ENCODE results near the gene TMEM120B. TPM values are rescaled to one million over a fixed set of nuclear protein-coding genes. Genes with fewer than 3 reads are reported as not detected.

Gene TMEM120B
- total and polyA plus RNA-seq, 2 of the 4 experiments (the other 2 are of a cell fraction) = 10.6 to 18.4 TPM

DNA sequence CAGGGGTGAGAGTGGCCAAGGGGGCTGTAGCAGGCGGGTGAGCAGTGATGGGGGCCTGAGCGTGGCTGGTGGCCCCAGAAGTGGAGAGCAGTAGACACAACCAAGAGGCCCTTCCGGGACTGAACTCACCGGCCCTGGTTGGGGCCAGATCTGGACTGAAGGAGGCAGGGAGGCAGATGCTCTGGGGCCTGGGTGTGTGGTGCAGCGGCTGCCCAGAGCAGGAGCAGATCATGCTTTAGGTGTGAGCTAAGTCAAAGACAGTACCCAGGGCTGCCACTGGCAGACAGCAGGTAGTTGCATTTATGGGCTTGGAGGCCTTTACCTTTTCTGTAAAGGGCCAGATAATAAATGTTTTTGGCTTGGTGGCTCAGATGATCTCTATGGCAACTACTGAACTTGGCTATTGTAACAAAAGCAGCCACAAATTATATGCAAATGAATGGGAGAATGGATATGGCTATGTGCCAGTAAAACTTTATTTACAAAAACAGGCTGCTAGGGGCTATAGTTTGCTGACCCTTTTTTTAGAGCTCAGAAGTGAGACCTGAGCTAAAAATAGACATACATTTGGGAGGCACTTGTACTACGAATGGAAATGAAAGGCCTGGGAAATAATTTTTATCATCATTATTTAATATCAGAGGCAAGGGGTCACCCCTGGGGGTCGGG lies 116.8 kb downstream of the TMEM120B start:
- ChIA-PET POLR2A (ENCODE audit: unreplicated experiment) (no interaction called here), CTCF (no interaction called here)
- H3K79me1 ChIP-seq (ENCODE audit: low read depth in 1 of 2, low read length in 2 of 2) = peaks cover 15 to 38% of the 10 kb centered on the region in 2 experiments
- no peaks in the 10 kb centered on the region for H3K9me1 ChIP-seq (ENCODE audit: insufficient read depth, low read length)
- no peaks in the 10 kb centered on the region for H3K4me1 ChIP-seq (ENCODE audit: control insufficient read depth, insufficient read depth, low read length)
- H2BK120ac ChIP-seq (ENCODE audit: low read depth, low read length) = no peak overlapping the region
- H3K23ac ChIP-seq (ENCODE audit: low read depth, low read length) = no peak overlapping the region
- H2BK20ac ChIP-seq (ENCODE audit: low read depth, low read length) = no peak overlapping the region
- BruUV-seq (replicated peaks) = no TSS peak
- H3K27ac ChIP-seq (ENCODE audit: insufficient read depth, low read length) = no peak overlapping the region
- no peak overlapping the region for H2AK5ac ChIP-seq (ENCODE audit: low read depth, low read length)
- H3K9ac ChIP-seq (ENCODE audit: low read depth, low read length) = no peak overlapping the region
- dilution Hi-C loops (cut with HindIII; ENCODE audit: low sequenced_read_pairs, unreplicated experiment) (no loop called here), in situ Hi-C loops (cut with MboI; ENCODE audit: low sequenced_read_pairs) (no loop called here), intact Hi-C loops (cut with micrococcal nuclease) (no loop called here)
- H4K5ac ChIP-seq (ENCODE audit: low read depth, low read length) = no peak overlapping the region
- H3K9me3 ChIP-seq (ENCODE audit: control insufficient read depth, insufficient read depth, low read length) = no peaks in the 10 kb centered on the region
- no peak for DNase-seq
- no peaks in the 10 kb centered on the region for H3K27me3 ChIP-seq (ENCODE audit: control insufficient read depth, insufficient read depth, low read length)
- no peak overlapping the region for H4K8ac ChIP-seq (ENCODE audit: low read depth in 2 of 2, low read length in 2 of 2)
- no peak overlapping the region for H4K91ac ChIP-seq (ENCODE audit: insufficient read depth, low read depth, low read length)
- no peak overlapping the region for H3K4ac ChIP-seq (ENCODE audit: low read depth, low read length)
- TF ChIP-seq NFE2L2 (IDR thresholded peaks at IDR 0.05; ENCODE audit: low read depth, low read length) (no peak), MAFK (IDR thresholded peaks at IDR 0.05; ENCODE audit: low read depth, low read length) (no peak), BHLHE40 (IDR thresholded peaks at IDR 0.05; ENCODE audit: low read depth, low read length) (no peak), MXI1 (IDR thresholded peaks at IDR 0.05; ENCODE audit: borderline replicate concordance, low read depth, low read length) (no peak), CEBPB (IDR thresholded peaks at IDR 0.05; ENCODE audit: low read depth, low read length) (no peak)
- TF ChIP-seq, protein P1, sequence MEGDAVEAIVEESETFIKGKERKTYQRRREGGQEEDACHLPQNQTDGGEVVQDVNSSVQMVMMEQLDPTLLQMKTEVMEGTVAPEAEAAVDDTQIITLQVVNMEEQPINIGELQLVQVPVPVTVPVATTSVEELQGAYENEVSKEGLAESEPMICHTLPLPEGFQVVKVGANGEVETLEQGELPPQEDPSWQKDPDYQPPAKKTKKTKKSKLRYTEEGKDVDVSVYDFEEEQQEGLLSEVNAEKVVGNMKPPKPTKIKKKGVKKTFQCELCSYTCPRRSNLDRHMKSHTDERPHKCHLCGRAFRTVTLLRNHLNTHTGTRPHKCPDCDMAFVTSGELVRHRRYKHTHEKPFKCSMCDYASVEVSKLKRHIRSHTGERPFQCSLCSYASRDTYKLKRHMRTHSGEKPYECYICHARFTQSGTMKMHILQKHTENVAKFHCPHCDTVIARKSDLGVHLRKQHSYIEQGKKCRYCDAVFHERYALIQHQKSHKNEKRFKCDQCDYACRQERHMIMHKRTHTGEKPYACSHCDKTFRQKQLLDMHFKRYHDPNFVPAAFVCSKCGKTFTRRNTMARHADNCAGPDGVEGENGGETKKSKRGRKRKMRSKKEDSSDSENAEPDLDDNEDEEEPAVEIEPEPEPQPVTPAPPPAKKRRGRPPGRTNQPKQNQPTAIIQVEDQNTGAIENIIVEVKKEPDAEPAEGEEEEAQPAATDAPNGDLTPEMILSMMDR (conservative IDR thresholded peaks at IDR 0.05; ENCODE audit: low read depth, low read length) = no peak
- H3K56ac ChIP-seq (ENCODE audit: extremely low read depth, insufficient read depth, low read length) = no peak overlapping the region
- no peak overlapping the region for H2BK15ac ChIP-seq (ENCODE audit: low read depth, low read length)
- no peak overlapping the region for H2BK5ac ChIP-seq (ENCODE audit: low read depth, low read length, poor library complexity, severe bottlenecking)
- H2AFZ ChIP-seq (replicated peaks; ENCODE audit: low read length, poor library complexity) = no peak overlapping the region
- H3K36me3 ChIP-seq (ENCODE audit: control insufficient read depth, insufficient read depth, low read length) = peaks cover 56% of the 10 kb centered on the region
- H3K14ac ChIP-seq (replicated peaks; ENCODE audit: low read depth, low read length) = no peak overlapping the region
- H3K4me2 ChIP-seq (ENCODE audit: low read depth, low read length) = no peak overlapping the region
- WGBS, 2 experiments (ENCODE audit: extremely low coverage in 2 of 2, insufficient read length in 1 of 2) = 100% methylated on average over 2 of the region's 7 CpGs; no CpG with 5 or more reads in 1 of the 2 experiments
- H3K18ac ChIP-seq (ENCODE audit: low read depth, low read length) = no peak overlapping the region
- H2AK9ac ChIP-seq (replicated peaks; ENCODE audit: low read depth, low read length, poor library complexity) = no peak overlapping the region
- H3K4me3 ChIP-seq (ENCODE audit: insufficient read depth, low read depth, low read length) = no peak overlapping the region
- no peak for ATAC-seq (ENCODE audit: low read depth)
- H4K20me1 ChIP-seq (ENCODE audit: insufficient read depth, low read length) = peaks cover 6% of the 10 kb centered on the region; the same call in 1 of the 2 replicates

Data from IMR-90 (cell line).